COLO829 (cell line): ENCODE data around the gene MED26.
"Not testable (repeated sequence)": the region's sequence is repeated elsewhere in the genome, so short reads cannot be mapped to it uniquely, and the experiment has no call there.

Experiments
- DNase-seq: peaks from one replicate; pipeline ENCODE4 v3.0.0; 2012; ENCODE audit warnings: low spot score

The MED26 gene, protein sequence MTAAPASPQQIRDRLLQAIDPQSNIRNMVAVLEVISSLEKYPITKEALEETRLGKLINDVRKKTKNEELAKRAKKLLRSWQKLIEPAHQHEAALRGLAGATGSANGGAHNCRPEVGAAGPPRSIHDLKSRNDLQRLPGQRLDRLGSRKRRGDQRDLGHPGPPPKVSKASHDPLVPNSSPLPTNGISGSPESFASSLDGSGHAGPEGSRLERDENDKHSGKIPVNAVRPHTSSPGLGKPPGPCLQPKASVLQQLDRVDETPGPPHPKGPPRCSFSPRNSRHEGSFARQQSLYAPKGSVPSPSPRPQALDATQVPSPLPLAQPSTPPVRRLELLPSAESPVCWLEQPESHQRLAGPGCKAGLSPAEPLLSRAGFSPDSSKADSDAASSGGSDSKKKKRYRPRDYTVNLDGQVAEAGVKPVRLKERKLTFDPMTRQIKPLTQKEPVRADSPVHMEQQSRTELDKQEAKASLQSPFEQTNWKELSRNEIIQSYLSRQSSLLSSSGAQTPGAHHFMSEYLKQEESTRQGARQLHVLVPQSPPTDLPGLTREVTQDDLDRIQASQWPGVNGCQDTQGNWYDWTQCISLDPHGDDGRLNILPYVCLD

DNA sequence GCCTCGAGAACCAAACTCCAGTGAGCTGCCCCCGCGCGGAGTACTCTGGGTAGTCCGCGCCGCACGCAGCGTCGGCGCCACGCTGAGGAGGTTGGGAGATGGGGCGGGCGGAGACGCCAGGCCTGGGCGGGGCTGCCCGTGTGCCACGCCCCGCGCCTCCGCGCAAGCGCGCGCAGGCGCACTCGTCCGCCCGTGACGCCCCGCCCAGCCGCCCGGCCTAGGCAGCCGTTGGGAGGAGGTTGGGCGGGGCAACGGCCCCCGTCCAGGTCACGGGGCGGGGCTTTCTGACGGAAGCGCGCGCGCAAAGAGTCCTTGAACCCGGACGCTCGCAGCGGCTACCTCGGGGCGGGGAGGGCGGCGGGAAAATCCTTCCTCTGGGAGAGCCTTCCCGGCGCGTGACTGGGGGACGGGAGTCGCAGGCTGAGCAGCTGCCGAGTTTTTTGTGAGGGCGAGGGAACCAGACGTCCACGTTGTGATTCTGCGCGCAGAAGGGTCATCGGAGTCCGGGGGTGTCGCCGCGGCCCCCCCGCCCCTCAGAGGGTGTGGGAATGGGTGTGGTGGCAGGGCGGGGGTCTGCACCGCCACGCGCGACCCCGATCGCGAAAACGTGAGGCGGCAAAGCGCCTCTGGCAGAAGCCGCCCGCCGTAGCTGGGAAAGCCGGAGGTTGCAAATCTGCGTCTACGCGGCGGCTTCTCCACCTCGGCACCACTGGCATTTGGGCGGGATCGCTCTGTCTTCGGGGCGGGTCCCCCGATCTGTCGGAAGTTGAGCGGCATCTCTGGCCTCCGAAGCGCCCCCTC, at the start of gene MED26:
MED26 (minus strand) TSS at position 22 of the 801 bp plus-strand sequence. CDS start 261 bp downstream, outside the sequence.
- DNase-seq, result peak; percentile 99

GRCh38 chr19:16677055-16677454, 49.1 kb upstream of the MED26 start:
- no peak for DNase-seq

GRCh38 chr19:16676101-16676798, 48.2 kb upstream of the MED26 start:
- no peak for DNase-seq

DNA sequence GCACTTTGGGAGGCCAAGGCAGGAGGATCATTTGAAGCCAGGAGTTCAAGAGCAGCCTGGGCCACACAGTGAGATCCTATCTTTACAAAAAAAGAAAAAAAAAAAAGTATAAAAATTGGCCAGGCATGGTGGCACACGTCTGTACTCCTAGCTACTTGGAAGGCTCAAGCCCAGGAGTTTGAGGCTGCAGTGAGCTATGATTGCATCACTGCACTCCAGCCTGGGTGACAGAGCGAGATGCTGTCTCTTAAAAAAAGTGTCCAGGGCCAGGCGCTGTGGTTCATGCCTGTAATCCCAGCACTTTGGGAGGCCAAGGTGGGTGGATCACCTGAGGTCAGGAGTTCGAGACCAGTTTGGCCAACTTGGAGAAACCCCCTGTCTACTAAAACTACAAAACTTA, 45.8 kb upstream of the MED26 start:
- DNase-seq, result not testable (repeated sequence)

DNA sequence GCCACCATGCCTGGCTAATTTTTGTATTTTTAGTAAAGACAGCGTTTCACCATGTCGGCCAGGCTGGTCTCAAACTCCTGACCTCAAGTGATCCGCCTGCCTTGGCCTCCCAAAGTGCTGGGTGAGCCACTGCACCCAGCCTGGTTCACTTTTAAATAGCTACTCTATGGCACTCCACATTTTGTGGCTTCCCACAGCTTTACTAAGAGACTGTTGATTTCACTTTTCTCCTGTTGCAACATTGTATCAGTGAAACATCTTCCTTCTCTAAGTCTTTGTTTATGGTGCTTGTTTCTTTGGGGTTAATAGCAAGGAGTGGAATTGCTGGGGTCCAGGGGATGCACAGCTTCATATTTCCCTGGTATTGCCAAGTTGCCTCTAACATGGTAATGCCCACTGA, 45.2 kb upstream of the MED26 start:
- DNase-seq, result no peak

DNA sequence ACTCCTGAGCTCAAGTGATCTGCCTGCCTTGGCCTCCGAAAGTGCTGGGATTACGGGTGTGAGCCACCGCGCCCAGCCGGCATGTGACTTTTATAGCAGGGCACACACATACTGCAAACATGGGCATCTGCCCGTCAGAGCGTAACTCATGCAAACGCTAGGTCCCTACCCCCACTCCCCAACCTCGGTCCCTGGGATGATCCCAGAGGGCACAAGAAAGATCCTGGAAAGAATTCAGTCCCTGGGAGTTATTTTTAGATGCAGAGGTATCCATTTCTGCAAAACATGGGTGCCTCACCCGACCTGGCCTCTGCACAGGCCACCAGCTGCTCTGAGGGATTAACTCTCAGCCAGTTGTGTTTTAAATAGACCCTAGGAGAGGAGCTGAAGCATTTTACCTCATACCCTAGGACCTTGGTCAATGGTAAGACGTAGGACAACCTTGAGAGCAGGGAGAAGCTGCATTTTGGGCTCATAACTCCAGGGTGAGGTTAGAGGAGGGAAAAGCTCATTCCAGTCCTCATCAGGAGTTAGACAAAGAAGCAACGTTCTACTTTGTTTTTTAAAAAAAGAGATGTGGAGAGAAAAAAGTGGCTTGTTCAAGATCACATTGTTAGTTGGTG, 43.8 kb upstream of the MED26 start:
- DNase-seq, result no peak

- no peak for DNase-seq
Observed at GRCh38 chr19:16670291-16670690, 42.3 kb upstream of the MED26 start.

- DNase-seq, result not testable (repeated sequence)
Observed at GRCh38 chr19:16668702-16669101, 40.7 kb upstream of the MED26 start.

- no peak for DNase-seq
Observed at GRCh38 chr19:16668176-16668575, 40.2 kb upstream of the MED26 start.

DNA sequence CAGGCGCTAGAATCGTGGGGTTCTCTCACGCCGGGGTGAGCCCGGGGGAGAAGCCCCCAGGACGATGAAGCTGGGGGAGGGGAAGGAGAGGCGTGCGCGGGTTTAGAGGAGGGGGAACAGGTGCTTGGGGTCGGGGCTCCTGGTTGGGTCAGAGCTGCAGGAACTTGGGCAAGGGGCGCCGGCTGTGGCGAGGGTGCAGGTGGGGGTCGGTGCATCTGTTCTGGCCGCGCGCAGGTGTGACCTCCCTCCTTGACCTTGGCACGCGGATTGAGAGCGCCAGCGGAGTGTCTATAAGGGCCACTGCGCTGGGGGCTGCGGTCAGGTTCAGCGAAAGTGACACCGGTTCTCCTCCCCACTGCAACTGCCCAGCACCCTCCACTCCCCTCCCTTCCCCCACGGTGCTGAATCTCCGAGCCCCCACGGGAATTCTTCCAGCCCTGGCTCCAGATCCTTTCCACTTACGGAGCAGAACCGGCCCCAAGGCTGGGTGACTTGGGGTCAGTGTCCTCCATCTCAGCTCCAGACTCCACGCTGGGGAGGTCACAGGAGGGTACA, 33.6 kb upstream of the MED26 start:
- no peak for DNase-seq

DNA sequence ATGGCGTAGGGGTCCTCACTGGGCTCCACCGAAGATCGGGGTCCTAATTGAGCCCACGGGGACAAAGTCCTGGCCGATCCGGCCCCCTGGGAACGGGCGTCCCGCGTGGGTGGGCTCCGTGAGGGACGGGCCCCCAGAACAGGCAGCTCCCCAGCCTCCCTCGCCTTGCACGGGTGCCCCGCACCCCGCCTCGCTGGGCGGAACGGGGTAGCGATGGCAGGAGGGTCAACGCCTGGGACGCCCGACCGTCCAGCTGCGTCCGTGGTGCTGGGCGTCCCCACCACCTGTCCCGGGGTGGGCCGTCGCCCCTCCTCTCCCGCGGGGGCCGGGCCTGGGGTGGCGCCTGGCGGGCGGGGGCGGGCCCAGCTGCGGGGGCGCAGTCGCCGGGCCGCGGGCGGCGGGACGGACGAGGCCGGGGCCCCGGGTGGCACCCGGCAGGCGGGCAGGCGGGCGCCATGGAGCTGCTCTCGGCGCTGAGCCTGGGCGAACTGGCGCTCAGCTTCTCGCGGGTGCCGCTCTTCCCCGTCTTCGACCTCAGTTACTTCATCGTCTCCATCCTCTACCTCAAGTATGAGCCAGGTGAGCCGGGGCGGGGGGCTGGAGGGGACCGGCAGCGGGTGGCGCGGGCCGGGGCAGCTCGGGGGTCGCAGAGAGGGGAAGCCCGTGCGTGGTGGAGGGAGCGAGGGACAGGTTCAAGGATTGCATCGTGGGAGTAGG, 32.9 kb upstream of the MED26 start, which contains the start of gene TMEM38A:
TMEM38A (plus strand) TSS at position 377 of the 717 bp plus-strand sequence; CDS start at position 456, 79 bp downstream.
- no peak for DNase-seq

- peak; percentile 98 for DNase-seq
Observed at GRCh38 chr19:16659832-16660708, 32.1 kb upstream of the MED26 start, which contains the start of gene SMIM7. TSS of gene SMIM7 (minus strand) at chr19:16660144. CDS start at chr19:16660110, 34 bp downstream.

DNA sequence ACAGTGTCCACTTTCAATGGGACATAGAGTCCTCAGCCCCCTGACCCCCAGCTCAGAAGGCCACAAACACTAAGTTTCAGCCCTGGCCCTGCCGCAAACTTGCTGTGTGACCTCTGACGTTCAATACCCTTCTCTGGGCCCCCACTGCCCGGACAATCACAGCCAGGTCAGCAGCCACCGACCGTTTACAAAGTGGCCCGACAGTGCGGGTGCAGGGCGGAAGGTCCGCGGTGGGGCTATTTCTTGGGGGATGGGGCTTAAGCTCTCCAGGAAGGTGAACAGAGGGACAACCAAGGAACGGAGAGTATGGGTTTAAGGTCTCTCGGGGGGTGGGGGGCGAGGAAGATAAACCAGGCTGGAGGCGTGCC, 31.4 kb upstream of the MED26 start:
- no peak for DNase-seq

GRCh38 chr19:16657384-16657783, 29.4 kb upstream of the MED26 start:
- no peak for DNase-seq

GRCh38 chr19:16655727-16656126, 27.7 kb upstream of the MED26 start:
- no peak for DNase-seq

- DNase-seq, result no peak
Observed at GRCh38 chr19:16654627-16655026, 26.6 kb upstream of the MED26 start.

GRCh38 chr19:16654140-16654539, 26.1 kb upstream of the MED26 start:
- no peak for DNase-seq

- DNase-seq, result no peak
Observed at GRCh38 chr19:16652854-16653253, 24.9 kb upstream of the MED26 start.

DNA sequence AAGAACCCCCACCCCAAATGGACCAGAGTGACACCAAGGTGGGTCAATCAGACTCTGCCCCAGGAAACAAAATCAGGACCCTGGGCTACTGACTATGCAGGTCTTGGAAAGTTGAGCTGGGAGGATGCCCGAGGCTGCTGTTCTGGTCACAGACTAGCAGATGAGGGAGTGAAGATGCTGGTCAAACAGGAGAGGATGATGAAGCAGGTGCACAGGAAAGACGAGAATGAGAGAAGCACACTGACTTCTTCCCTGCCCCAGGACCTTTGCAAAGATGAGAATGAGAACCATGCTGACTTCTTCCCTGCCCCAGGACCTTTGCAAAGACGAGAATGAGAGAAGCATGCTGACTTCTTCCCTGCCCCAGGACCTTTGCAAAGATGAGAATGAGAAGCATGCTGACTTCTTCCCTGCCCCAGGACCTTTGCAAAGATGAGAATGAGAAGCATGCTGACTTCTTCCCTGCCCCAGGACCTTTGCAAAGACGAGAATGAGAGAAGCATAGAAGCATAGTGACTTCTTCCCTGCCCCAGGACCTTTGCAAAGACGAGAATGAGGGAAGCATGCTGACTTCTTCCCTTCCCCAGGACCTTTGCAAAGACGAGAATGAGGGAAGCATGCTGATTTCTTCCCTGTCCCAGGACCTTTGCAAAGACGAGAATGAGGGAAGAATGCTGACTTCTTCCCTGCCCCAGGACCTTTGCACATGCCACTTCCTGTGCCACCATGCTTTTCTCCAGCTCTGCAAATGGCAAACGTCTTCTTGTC, 23.6 kb upstream of the MED26 start:
- not testable (repeated sequence) for DNase-seq
